Endothelial cell (in vitro differentiated cells): Measurements from ENCODE around the gene ITGA3. TPM values are rescaled to one million over a fixed set of nuclear protein-coding genes. Genes with fewer than 3 reads are reported as not detected.

Experiments
- DNase-seq: peaks from one replicate; pipeline ENCODE4 v3.0.0; 2021; ENCODE audit warnings: low spot score
- H3K27ac Mint-ChIP-seq: one replicate; pipeline ENCODE4 v1.8.0; 2021; ENCODE audit warnings: mixed read lengths, inconsistent platforms; ENCODE audit not compliant: unreplicated experiment
- H3K27me3 Mint-ChIP-seq: one replicate; pipeline ENCODE4 v1.8.0; 2021; ENCODE audit warnings: mild to moderate bottlenecking, moderate library complexity, mixed read lengths, inconsistent platforms; ENCODE audit not compliant: unreplicated experiment
- H3K36me3 Mint-ChIP-seq: one replicate; pipeline ENCODE4 v1.8.0; 2021; ENCODE audit warnings: mild to moderate bottlenecking, low read depth, mixed read lengths, inconsistent platforms; ENCODE audit not compliant: unreplicated experiment
- H3K4me1 Mint-ChIP-seq: one replicate; pipeline ENCODE4 v1.8.0; 2021; ENCODE audit warnings: mild to moderate bottlenecking, mixed read lengths, inconsistent platforms; ENCODE audit not compliant: unreplicated experiment
- H3K4me3 Mint-ChIP-seq: one replicate; pipeline ENCODE4 v1.8.0; 2021; ENCODE audit warnings: mild to moderate bottlenecking, mixed read lengths, inconsistent platforms; ENCODE audit not compliant: unreplicated experiment
- H3K9me3 Mint-ChIP-seq: one replicate; pipeline ENCODE4 v1.8.0; 2021; ENCODE audit warnings: mixed read lengths, inconsistent platforms; ENCODE audit not compliant: unreplicated experiment
- CTCF ChIP-seq: fragments of 200-600 bp; sonication (generic); IDR thresholded peaks from one replicate; pipeline ENCODE4 v1.5.0; 2021; ENCODE audit warnings: antibody characterized with exemption; ENCODE audit not compliant: unreplicated experiment
- total RNA-seq: library from RNA; stranded (reverse); fragmentation: NEBNext Ultra II Directional; extraction: Animal tissue kit (Norgen Biotek cat#: 25700); gene quantifications from one replicate; pipeline ENCODE4 v1.2.1, GENCODE V29; 2021; ENCODE audit not compliant: unreplicated experiment

Gene ITGA3
- total RNA-seq, 1 donor from 2014 or later = 5.0 TPM

- H3K9me3 Mint-ChIP-seq = no peaks in the 10 kb centered on the region
- H3K36me3 Mint-ChIP-seq = no peaks in the 10 kb centered on the region
- no peak overlapping the region for H3K27ac Mint-ChIP-seq
- no peak for TF ChIP-seq CTCF
- H3K4me3 Mint-ChIP-seq = no peak overlapping the region
- H3K27me3 Mint-ChIP-seq = peaks cover 6% of the 10 kb centered on the region
- no peak for DNase-seq
- H3K4me1 Mint-ChIP-seq = peaks cover 4% of the 10 kb centered on the region
These were observed 11.4 kb upstream of the ITGA3 start for GRCh38 chr17:50044483-50044882.

- no peak for DNase-seq
- Mint-ChIP-seq H3K4me3 (no peak overlapping the region), H3K27ac (no peak overlapping the region), H3K4me1 (peaks cover 4% of the 10 kb centered on the region), H3K9me3 (no peaks in the 10 kb centered on the region), H3K27me3 (peaks cover 6% of the 10 kb centered on the region), H3K36me3 (no peaks in the 10 kb centered on the region)
- no peak for TF ChIP-seq CTCF
These were observed 10.8 kb upstream of the ITGA3 start for GRCh38 chr17:50045154-50045553.

GRCh38 chr17:50046179-50046578, 9.7 kb upstream of the ITGA3 start:
- H3K27ac Mint-ChIP-seq = no peak overlapping the region
- H3K4me1 Mint-ChIP-seq = peaks cover 4% of the 10 kb centered on the region

GRCh38 chr17:50046667-50047066, 9.2 kb upstream of the ITGA3 start:
- peaks cover 4% of the 10 kb centered on the region for H3K4me1 Mint-ChIP-seq

More at GRCh38 chr17:50046179-50046578, 9.7 kb upstream of the ITGA3 start:
- Mint-ChIP-seq H3K9me3 (no peaks in the 10 kb centered on the region), H3K36me3 (no peaks in the 10 kb centered on the region), H3K4me3 (no peak overlapping the region), H3K27me3 (peaks cover 6% of the 10 kb centered on the region)
- DNase-seq = no peak
- TF ChIP-seq CTCF = no peak

GRCh38 chr17:50047083-50047482, 8.8 kb upstream of the ITGA3 start:
- peaks cover 4% of the 10 kb centered on the region for H3K4me1 Mint-ChIP-seq
- no peak overlapping the region for H3K4me3 Mint-ChIP-seq
- H3K36me3 Mint-ChIP-seq = no peaks in the 10 kb centered on the region
- no peaks in the 10 kb centered on the region for H3K9me3 Mint-ChIP-seq
- peaks cover 7% of the 10 kb centered on the region for H3K27me3 Mint-ChIP-seq
- no peak overlapping the region for H3K27ac Mint-ChIP-seq
- no peak for TF ChIP-seq CTCF
- DNase-seq = no peak

More at GRCh38 chr17:50046667-50047066, 9.2 kb upstream of the ITGA3 start:
- no peak for DNase-seq
- H3K27me3 Mint-ChIP-seq = peaks cover 6% of the 10 kb centered on the region
- no peaks in the 10 kb centered on the region for H3K9me3 Mint-ChIP-seq
- no peak overlapping the region for H3K4me3 Mint-ChIP-seq
- H3K27ac Mint-ChIP-seq = no peak overlapping the region
- TF ChIP-seq CTCF = no peak
- H3K36me3 Mint-ChIP-seq = no peaks in the 10 kb centered on the region
